HG02885 (cell line): ENCODE results near the gene ADAMTSL3.
"Not testable (repeated sequence)": the region's sequence is repeated elsewhere in the genome, so short reads cannot be mapped to it uniquely, and the experiment has no call there.

Experiments
- ATAC-seq: cut with Tn5 transposase; IDR thresholded peaks from one replicate; pipeline ENCODE4 v1.9.1; 2021; ENCODE audit warnings: mild to moderate bottlenecking; ENCODE audit not compliant: unreplicated experiment, poor library complexity

ADAMTSL3 gene

GRCh38 chr15:83993591-83993990, 339.7 kb downstream of the ADAMTSL3 start:
- no peak for ATAC-seq

- ATAC-seq, result no peak
Measured at GRCh38 chr15:83998486-83998885, 344.6 kb downstream of the ADAMTSL3 start.

DNA sequence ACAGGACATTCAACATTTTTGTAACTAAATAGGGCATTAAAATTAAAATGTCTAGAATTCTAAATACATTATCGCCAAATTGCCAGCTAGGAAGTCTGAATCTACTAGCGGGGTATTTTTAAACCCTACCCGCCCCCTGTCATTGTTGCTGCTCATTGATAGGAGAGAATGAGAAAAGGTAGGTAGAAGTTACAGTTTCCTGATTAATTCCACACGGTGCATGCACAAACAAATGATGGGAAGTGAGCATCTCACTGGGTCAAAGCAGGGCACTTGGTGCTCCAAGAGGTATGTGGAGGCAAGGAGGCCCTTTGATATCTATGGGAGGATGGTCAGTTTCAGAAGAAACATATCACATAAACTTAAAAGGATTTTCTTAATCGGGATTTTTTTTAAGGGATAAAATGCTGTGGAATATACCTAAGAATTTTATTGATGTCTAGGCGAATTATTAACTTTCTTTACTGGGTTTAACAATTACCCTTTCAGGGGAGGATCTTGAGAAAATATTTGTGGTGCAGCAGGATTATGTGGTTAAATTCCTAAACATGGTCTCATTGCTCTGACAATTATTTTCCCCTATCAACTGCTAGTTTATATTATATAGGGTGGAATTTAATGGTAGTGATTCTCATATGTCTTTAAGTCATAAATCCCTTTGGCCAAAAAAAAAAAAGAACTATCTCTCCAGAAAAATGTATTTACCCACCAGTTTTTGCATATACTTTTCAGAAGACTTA, 345.6 kb downstream of the ADAMTSL3 start:
- no peak for ATAC-seq

DNA sequence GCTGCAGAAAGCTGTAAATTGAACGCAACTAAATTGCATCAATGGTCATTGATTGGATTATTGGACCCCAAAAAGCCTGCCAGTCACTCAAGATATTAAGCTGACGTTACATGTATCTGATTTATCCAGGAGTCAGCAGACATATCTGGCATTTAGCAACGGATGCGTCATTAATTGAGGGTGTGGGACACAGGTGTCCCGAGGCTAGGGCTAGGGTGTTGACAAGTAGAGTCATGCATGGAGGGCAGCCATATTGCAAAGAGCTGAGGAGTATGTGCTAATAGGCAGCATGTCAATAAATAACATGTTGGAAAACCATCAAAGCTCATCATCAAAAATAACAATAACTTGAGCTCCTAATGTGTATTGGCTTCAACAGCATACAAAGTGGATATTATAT, 347.1 kb downstream of the ADAMTSL3 start:
- ATAC-seq, result no peak

GRCh38 chr15:84001655-84002054, 347.7 kb downstream of the ADAMTSL3 start:
- ATAC-seq, result no peak

- ATAC-seq, result no peak
Measured at GRCh38 chr15:84003791-84004503, 350.0 kb downstream of the ADAMTSL3 start.

DNA sequence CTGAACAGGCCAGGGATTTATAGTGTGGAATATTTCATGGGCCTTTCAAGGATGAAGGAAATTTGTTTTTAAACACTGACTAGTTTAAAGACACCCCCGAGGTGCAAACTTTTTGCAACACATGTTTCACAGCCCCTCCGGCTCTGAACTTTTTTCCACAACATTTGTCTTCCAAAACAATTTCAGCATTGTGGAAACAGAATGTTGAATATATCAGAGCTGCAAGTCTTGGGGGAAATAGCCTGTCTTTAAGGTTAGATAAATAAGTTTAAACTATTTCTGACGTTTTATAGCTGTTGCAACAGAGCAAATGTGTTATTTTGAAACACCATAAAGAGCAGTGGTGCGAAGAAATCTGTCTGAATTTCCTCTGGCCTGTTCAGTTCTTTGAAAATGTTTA, 352.5 kb downstream of the ADAMTSL3 start:
- no peak for ATAC-seq

DNA sequence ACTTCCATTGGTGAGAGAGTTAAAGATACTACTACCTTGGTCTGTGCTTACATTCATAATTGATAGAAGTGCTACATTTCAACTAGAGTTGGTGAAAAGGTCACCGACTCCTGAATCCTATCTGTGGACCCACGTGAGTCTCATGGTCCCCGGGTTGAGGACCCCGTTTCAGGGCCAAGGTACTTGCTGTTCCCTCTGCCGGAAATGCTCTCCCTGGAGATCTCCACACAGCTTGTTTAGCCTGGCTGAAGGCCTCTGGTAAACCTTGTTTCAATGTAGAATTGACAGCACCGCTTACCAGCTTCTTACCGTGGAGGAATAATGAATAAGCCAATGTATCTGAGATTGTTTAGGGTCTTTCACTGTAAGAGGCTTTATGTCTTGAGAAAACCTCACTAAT, 355.7 kb downstream of the ADAMTSL3 start:
- ATAC-seq, result no peak

GRCh38 chr15:84010246-84010645, 356.3 kb downstream of the ADAMTSL3 start:
- ATAC-seq, result no peak

DNA sequence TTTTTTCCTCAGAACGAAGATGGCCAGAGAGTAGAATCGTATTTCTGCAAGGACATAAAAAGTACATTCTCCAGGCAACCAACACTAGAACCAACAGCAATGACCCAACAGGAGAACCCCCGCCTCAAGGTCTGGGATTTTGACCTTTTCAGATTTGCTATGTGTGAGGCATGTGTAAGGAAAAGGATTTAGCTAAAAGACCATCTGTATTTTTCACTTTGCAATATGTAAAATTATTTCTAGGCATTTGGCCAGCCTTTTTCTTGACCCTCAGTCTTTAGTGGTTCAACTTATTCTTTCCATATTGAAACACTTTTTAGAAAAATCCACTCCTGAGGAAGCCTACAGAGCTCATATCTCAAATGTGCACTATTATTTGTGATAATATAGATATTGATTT, 362.4 kb downstream of the ADAMTSL3 start:
- ATAC-seq, result no peak

DNA sequence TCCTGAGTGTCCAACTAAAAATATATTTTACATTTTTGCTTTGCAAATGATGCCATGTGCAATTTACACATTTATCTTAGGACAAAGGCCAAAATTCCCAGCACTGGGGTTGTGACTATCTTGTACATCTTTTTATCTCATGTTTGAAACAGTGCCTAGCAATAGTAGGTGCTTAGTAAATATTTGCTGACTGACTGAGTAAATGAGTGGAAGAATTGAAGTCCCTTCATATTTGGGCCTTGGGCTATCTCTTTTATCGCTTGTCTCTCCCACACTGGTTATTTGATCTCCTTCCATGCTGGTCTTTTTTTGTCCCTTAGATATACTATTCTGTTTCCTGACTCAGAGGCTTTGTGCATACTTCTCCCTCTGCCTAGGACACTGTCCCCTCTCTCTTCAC, 368.6 kb downstream of the ADAMTSL3 start:
- no peak for ATAC-seq

- ATAC-seq, result no peak
Measured at GRCh38 chr15:84023636-84024035, 369.7 kb downstream of the ADAMTSL3 start.

- no peak for ATAC-seq
Measured at GRCh38 chr15:84033793-84034553, 380.1 kb downstream of the ADAMTSL3 start.

DNA sequence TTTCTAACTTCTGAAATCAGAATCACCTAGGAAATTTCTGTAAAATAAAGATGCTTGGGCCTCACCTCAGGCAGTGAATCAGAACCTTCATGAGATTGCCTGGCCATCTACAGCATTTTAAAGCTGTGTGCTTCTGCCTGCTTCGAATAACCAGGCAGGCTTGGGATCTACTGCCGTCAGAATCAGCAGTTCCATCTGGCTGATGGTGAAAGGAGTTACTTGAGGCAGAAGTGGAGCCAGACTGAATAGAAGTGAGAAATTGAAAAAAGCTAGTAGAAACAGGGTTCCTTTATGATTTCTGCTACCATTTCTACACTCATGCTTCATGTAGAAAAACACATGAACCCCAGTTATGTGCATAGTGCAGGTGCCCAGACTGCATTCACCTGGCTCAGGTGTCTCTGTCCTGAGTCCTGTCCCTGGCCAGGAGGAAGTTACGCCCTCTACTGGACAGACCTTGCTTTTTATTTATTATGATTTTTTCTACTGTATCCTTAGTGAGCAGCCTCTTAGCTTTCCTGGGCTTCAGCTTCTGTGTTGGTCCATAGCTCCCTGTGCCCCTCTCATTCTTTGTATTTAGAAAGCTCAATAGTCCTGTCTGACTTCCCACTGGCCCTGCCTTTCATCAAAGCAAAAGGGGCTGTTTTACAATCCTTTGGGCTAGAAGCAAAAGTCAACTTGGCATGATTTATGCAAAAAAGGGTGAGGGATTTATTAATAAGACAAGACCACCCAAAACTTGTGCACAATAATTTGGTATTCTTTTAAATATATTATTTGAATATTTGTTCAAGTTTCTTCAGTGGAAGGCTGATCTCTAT, 380.9 kb downstream of the ADAMTSL3 start:
- no peak for ATAC-seq

DNA sequence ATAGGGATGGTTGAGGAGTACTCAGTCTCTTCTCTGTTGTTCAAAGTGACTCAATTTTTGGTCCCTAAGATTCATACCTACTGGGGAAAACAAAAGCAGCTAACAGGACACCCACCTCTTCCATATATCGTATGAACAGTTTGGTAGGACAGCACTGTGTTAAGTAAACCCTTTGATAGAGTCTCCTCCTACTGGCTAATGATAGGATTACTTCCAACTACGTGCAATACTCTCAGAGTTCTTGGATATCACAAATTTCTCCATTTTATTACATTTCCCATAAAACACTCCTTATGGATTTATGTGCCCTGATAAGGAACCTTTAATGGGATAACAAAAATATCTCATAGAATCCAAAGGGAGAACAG, 381.5 kb downstream of the ADAMTSL3 start:
- no peak for ATAC-seq

DNA sequence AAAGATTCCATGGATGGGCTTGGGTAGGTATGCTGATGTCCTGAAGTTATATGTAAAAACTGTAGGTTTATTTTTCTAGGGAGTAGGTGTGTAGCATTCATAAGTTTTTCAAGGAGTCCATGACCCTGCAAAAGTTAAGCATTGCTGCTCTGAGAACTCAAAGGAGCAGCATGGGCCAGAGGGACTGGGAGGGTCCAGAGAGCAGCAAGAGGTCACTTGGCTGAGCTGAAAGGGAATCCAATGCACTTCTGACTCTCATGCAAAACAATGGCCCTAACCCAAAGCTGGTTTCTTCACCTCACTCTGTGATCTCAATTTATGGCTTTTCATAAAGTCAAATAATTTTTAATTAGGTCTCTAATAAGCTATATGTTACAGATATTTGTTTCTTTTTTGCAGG, 383.4 kb downstream of the ADAMTSL3 start:
- no peak for ATAC-seq

- ATAC-seq, result not testable (repeated sequence)
Measured at GRCh38 chr15:84042434-84043056, 388.6 kb downstream of the ADAMTSL3 start.

DNA sequence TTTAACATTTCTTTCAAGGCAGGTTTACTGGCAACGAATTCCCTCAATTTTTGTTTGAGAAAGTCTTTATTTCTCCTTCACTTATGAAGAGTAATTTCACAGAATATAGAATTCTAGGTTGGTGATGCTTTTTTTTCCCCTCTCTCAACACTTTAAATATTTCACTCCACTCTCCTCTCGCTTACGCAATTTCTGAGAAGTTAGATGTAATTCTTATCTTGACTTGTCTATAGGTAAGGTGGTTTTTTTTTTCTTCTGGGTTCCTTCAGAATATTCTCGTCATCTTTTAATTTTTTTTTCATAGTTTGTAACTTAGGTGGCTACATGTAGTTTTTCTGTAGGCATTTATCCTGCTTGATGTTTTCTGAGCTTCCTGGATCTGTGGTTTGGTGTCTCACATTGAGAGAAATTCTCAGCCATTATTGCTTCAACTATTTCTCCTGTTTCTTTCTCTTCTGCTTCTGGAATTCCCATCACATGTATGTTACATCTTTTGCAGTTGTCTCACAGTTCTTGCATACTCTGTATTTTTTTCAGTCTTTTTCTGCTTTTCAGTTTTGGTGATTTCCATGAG, 392.2 kb downstream of the ADAMTSL3 start:
- no peak for ATAC-seq

GRCh38 chr15:84049480-84049879, 395.6 kb downstream of the ADAMTSL3 start:
- not testable (repeated sequence) for ATAC-seq

DNA sequence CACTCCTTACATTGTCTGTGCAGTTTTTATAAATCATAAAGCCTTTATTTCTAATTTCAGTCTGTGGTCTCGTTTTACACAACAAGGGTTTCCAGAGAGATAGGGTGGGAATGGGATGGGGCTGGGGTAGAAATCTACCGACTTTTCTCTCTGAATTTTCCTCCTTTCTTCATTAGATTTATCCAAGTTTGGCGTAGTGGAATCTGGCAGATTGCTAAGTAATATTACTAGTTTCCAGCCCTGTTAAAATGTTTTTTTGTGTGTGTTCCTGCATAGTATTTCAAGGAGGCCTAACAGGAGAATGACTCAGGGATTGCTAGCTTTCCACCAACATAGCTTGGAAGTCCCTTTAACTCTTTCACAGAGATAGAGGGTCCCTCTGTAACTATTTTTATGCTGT, 396.2 kb downstream of the ADAMTSL3 start:
- no peak for ATAC-seq
